Nucleus accumbens (tissue), 56 donors: Measurements from ENCODE around the gene AGTRAP.

Source experiments
- DNase-seq, 56 donors: peaks; one replicate each; lab custom pipeline; 2025; lab: John Stamatoyannopoulos, UW

The AGTRAP gene

GRCh38 chr1:11779715-11780379, 43.9 kb downstream of the AGTRAP start:
- no peak for DNase-seq

GRCh38 chr1:11780380-11781147, 44.6 kb downstream of the AGTRAP start:
- no peak for DNase-seq

DNA sequence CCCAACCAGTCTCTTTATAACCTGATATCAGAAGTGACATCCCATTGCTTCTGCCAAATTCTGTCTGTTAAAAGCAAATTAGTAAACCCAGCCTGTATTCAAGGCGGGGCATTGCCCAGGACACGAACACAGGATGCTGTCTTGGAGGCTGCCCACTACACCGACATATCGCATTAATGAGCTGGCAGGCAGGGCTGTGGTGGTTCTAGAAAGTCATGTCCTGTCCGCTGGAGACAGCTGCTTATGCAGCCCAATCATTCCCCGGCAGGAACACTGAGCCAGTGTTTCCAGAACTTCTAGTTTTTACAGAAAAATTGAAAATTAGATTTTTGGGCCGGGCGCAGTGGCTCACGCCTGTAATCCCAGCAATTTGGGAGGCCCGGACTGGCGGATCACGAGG, 45.4 kb downstream of the AGTRAP start:
- DNase-seq: no peak

GRCh38 chr1:11782127-11782708, 46.3 kb downstream of the AGTRAP start:
- DNase-seq: no peak

DNA sequence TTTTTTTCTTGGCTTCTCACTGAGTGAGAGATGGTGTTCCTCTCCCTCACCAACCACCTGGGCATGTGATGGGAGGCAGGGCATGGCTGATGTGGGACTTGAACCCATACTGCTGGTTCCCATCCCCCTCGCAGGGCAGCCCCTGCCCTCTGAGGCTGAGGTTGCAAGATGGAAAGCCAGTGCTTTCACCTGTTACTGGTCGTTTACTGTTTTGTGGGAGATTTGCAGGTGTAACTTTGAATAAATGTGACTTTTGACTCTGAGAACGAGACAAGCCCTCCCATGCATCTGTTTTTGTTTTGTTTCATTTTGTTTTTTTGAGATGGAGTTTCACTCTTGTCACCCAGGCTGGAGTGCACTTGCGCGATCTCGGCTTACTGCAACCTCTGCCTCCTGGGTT, 47.6 kb downstream of the AGTRAP start:
- DNase-seq: no peak

DNA sequence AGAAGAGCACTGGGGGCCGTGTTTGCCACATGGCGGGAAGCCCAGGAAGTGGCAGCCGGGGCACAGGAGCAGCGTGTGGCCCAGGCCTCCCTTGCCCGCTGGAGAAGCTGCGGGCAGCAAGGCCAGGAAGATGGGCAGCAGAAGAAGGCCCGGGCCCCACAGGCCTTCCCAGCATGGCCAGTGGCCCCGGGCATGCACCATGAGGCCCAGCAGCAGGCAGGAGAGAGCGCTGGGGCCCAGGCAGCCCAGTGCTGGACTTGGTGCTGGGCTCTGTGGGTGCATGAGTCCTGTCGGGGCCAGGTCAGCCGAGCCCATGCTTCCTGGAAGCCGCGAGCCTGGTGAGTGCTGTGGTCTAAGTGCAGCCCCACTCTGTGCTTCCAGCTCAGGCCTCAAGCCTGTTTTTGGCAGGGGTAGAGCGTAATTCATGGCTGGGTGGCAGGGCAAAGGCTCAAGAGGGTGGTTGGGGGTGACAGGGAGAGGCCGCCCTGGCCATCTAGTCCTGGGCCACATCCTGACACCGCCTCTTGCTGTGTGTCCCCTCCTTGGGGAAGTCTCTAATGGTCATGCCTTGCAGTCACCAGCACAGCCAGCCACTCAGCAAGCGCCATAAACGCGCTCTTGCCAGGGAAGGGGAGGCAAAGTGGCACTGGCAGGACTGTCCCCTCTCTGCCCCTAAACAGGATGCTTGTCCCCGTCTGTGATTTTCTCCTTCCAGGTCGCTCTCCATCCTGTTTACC, 48.5 kb downstream of the AGTRAP start:
- DNase-seq: peak in 2 of 56 donors; percentile 43 to 61

DNA sequence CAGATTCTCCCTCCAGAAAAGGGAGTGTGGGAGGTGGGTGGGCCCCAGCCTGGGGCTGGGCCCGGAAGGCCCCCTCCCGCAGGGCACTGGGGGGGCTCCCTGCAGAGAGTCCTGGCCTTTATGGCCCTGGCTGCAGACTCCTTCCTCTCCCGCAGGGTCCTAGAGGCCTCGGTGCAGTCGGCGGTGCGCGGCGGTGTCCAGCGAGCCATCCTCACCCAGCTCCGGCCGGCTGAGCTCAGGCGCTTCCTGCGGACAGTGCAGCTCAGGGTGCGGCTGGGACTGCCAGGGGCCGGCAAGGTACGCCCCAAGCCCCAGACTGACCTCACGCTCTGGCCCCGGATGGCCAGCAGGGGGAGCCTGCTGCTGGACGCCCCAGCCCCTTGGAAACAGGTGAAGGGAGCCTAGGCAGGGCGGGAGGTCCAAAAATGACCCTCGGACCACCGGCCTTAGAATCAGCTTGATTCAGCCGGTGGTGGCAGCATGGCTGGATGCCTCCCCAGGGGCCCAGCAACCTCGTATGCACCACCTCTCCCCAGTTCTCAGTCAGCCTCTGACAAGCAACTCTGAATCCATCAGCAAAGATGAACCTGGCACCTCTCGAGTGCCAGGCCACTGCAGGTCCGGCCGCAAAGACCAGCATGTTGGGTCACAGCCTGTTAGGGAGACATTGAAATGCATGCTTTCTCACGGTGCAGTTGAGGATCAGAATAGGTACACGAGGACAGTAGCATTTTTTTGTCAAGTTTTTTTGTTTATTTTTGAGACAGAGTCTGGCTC, 49.2 kb downstream of the AGTRAP start:
- peak in 38 of 56 donors; percentile 7 to 71 (median 28) for DNase-seq

- no peak for DNase-seq
Observed at GRCh38 chr1:11786168-11786567, 50.2 kb downstream of the AGTRAP start.

- peak in 1 of 56 donors; percentile 23 for DNase-seq
Observed at GRCh38 chr1:11787251-11787803, 51.4 kb downstream of the AGTRAP start.

- no peak for DNase-seq
Observed at GRCh38 chr1:11787804-11788436, 52.0 kb downstream of the AGTRAP start.

DNA sequence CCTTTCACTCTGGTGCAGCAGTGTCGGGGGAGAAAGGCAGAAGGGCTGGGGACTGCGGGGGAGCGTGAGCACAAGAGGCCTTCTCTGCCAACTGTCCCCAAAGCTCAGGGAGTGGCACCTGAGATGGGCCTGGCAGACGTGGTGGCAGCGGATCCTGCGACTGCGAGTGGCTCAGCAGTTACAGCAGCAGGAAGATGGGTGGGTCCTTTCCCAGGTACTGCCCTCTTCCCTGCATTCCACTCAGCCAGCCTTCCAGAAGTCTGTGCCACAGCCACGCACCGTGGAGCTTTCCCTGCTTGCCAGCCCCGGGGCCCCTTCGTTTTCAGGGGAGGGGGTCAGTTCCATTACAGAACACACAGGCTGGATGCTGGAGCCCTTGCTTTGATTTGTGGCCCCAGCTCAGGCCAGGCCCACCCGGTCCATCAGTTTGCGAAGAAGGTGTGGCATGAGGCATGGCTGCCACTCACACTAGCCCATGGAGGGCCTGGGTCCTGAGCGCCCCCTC, 52.7 kb downstream of the AGTRAP start:
- no peak for DNase-seq

GRCh38 chr1:11789126-11790067, 53.5 kb downstream of the AGTRAP start:
- no peak for DNase-seq

GRCh38 chr1:11790101-11790879, 54.4 kb downstream of the AGTRAP start:
- DNase-seq: no peak

- peak in 39 of 56 donors; percentile 7 to 59 (median 31) for DNase-seq
Observed at GRCh38 chr1:11790880-11791715, 55.2 kb downstream of the AGTRAP start.

- DNase-seq: peak in 1 of 56 donors; percentile 13
Observed at GRCh38 chr1:11792106-11792505, 56.2 kb downstream of the AGTRAP start.

DNA sequence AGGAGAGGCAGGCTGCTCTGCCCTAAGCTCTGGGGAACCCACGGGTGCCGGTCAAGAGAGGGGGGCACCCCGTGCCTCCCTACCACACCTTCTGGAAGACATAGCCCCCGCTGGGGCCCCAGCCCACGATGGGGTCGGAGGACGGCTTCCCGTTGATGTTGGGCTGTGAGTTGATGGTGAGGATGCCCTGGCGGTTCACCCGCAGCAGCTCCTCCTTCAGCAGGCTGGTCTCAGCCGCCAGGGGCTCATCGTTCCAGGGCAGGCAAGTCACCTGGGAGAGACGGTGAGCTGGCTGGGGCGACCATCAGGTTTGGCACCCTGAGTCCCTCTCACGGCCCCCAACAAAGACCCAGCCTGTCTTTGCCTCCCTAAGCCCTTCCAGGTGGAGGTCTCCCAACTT, 57.9 kb downstream of the AGTRAP start:
- no peak for DNase-seq
